ENCODE data around the gene EPN3. TPM values are rescaled to one million over a fixed set of nuclear protein-coding genes. Genes with fewer than 3 reads are reported as not detected.

EPN3 gene
- total RNA-seq, 1 donor from 2014 or later, result not detected

- Mint-ChIP-seq H3K4me3 (ENCODE audit: unreplicated experiment) (peak overlapping the region; percentile 77), H3K4me1 (ENCODE audit: low read depth) (peaks cover 18% of the 10 kb centered on the region), H3K36me3 (ENCODE audit: low read depth) (peaks cover 3% of the 10 kb centered on the region), H3K27ac (ENCODE audit: unreplicated experiment) (peak overlapping the region; percentile 20), H3K27me3 (ENCODE audit: low read depth) (peaks cover 2% of the 10 kb centered on the region), H3K9me3 (ENCODE audit: low read depth) (no peaks in the 10 kb centered on the region)
- TF ChIP-seq, protein P1, sequence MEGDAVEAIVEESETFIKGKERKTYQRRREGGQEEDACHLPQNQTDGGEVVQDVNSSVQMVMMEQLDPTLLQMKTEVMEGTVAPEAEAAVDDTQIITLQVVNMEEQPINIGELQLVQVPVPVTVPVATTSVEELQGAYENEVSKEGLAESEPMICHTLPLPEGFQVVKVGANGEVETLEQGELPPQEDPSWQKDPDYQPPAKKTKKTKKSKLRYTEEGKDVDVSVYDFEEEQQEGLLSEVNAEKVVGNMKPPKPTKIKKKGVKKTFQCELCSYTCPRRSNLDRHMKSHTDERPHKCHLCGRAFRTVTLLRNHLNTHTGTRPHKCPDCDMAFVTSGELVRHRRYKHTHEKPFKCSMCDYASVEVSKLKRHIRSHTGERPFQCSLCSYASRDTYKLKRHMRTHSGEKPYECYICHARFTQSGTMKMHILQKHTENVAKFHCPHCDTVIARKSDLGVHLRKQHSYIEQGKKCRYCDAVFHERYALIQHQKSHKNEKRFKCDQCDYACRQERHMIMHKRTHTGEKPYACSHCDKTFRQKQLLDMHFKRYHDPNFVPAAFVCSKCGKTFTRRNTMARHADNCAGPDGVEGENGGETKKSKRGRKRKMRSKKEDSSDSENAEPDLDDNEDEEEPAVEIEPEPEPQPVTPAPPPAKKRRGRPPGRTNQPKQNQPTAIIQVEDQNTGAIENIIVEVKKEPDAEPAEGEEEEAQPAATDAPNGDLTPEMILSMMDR (IDR thresholded peaks at IDR 0.05), result no peak
- DNase-seq (ENCODE audit: low spot score), result no peak
Measured at GRCh38 chr17:50546701-50547034, 14.1 kb downstream of the EPN3 start.

GRCh38 chr17:50547035-50547735, 14.7 kb downstream of the EPN3 start, which contains the start of gene SPATA20:
TSS of gene SPATA20 (plus strand) at chr17:50547174. CDS start at chr17:50547209, 35 bp downstream.
- peak; percentile 88 for DNase-seq (ENCODE audit: low spot score)
- Mint-ChIP-seq H3K27me3 (ENCODE audit: low read depth) (peaks cover 2% of the 10 kb centered on the region), H3K36me3 (ENCODE audit: low read depth) (peaks cover 3% of the 10 kb centered on the region), H3K9me3 (ENCODE audit: low read depth) (no peaks in the 10 kb centered on the region), H3K4me3 (ENCODE audit: unreplicated experiment) (peak within 1 kb of the TSS; percentile 77), H3K27ac (ENCODE audit: unreplicated experiment) (peak within 1 kb of the TSS; percentile 22), H3K4me1 (ENCODE audit: low read depth) (peaks cover 15% of the 10 kb centered on the region)
- TF ChIP-seq, protein P1 (IDR thresholded peaks at IDR 0.05), result peak; percentile 98

DNA sequence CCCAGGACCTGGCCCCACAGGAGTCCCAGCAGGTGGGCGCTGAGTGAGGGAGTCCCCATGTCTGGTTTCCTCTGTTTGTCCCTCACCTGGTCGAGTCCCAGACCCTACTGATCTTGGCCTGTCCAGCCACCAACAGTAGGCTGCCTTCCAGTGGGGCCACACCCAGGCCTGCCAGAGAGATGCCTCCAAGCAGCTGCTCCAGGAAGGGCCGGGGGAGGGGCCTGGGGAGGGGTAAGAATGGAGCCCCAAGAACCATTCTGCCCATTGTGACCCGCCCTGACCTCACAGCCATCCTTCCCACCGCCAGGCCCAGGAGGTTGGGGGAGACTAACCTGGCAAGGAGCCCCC, 15.2 kb downstream of the EPN3 start:
- Mint-ChIP-seq H3K4me1 (ENCODE audit: low read depth) (peaks cover 10% of the 10 kb centered on the region), H3K27ac (ENCODE audit: unreplicated experiment) (peak overlapping the region; percentile 22), H3K36me3 (ENCODE audit: low read depth) (peaks cover 3% of the 10 kb centered on the region), H3K9me3 (ENCODE audit: low read depth) (no peaks in the 10 kb centered on the region), H3K4me3 (ENCODE audit: unreplicated experiment) (peak overlapping the region; percentile 77), H3K27me3 (ENCODE audit: low read depth) (peaks cover 2% of the 10 kb centered on the region)
- TF ChIP-seq, protein P1 (IDR thresholded peaks at IDR 0.05), result no peak
- no peak for DNase-seq (ENCODE audit: low spot score)

DNA sequence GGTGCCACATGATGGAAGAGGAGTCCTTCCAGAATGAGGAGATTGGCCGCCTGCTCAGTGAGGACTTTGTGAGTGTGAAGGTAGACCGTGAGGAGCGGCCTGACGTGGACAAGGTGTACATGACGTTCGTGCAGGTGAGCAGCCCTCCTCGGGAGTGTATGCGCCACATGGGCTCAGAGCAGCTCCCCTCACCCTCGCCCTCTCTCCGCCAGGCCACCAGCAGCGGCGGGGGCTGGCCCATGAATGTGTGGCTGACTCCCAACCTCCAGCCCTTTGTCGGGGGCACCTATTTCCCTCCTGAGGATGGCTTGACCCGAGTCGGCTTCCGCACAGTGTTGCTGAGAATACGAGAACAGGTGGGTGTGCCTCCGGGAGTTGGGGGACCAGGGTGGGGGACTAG, 16.3 kb downstream of the EPN3 start:
- no peak for DNase-seq (ENCODE audit: low spot score)
- TF ChIP-seq, protein P1 (IDR thresholded peaks at IDR 0.05), result no peak
- H3K36me3 Mint-ChIP-seq (ENCODE audit: low read depth), result peaks cover 3% of the 10 kb centered on the region
- H3K4me1 Mint-ChIP-seq (ENCODE audit: low read depth), result peaks cover 6% of the 10 kb centered on the region
- H3K4me3 Mint-ChIP-seq (ENCODE audit: unreplicated experiment), result no peak overlapping the region
- H3K27me3 Mint-ChIP-seq (ENCODE audit: low read depth), result peaks cover 2% of the 10 kb centered on the region
- no peaks in the 10 kb centered on the region for H3K9me3 Mint-ChIP-seq (ENCODE audit: low read depth)
- H3K27ac Mint-ChIP-seq (ENCODE audit: unreplicated experiment), result no peak overlapping the region

DNA sequence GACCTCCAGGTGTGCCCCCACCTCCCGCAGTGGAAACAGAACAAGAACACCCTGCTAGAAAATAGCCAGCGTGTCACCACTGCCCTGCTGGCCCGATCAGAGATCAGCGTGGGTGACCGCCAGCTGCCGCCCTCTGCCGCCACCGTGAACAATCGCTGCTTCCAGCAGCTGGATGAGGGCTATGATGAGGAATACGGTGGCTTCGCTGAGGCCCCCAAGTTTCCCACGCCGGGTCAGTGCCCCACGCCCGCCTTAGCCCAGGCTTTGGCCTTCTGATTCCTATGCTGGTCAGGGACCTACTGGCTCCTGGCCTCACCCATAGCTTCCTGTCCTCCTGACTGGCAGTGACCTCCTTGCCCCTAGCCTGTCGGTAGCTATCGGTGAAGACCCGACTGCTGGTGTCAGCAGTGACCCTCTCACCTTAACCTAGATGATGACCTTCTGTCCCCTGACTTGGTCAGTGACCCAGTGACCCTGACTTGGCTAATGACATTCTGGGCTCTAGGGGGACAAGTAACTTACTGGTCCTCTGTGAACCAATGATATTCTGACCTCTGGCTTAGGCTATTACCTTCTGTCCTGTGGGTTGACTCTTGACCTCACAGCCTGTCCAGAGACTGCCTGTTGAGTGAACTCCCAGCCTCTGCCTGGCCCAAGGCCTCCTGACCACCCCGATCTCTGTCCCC, 16.9 kb downstream of the EPN3 start:
- H3K27ac Mint-ChIP-seq (ENCODE audit: unreplicated experiment), result no peak overlapping the region
- peaks cover 2% of the 10 kb centered on the region for H3K27me3 Mint-ChIP-seq (ENCODE audit: low read depth)
- H3K36me3 Mint-ChIP-seq (ENCODE audit: low read depth), result peaks cover 3% of the 10 kb centered on the region
- H3K4me3 Mint-ChIP-seq (ENCODE audit: unreplicated experiment), result no peak overlapping the region
- no peak for DNase-seq (ENCODE audit: low spot score)
- H3K4me1 Mint-ChIP-seq (ENCODE audit: low read depth), result peaks cover 6% of the 10 kb centered on the region
- TF ChIP-seq, protein P1 (IDR thresholded peaks at IDR 0.05), result no peak
- no peaks in the 10 kb centered on the region for H3K9me3 Mint-ChIP-seq (ENCODE audit: low read depth)

Data from chondrocyte (in vitro differentiated cells).